G401 (cell line): ENCODE measurements around the gene ITGA11. TPM values are rescaled to one million over a fixed set of nuclear protein-coding genes. Genes with fewer than 3 reads are reported as not detected.

Source experiments
- DNase-seq: peaks from one replicate; pipeline ENCODE4 v3.0.0-alpha.2; 2015; ENCODE audit warnings: low spot score
- in situ Hi-C: cut with HindIII; loops from 2 replicates; pipeline ENCODE4 v1.10.0; 2016; ENCODE audit warnings: low sequenced_read_pairs, mixed read lengths
- total RNA-seq: library from RNA; depleted of rRNA; stranded (reverse); fragments of >200 nt; shearing (Covaris generic); gene quantifications from 2 replicates; pipeline ENCODE4 v1.2.3, GENCODE V29; 2014

ITGA11 gene
- total RNA-seq, 1 experiment from 2014 or later: 11.6 TPM

- no peak for DNase-seq
- in situ Hi-C loops: no loop called here
Measured at GRCh38 chr15:68289057-68289456, 142.9 kb downstream of the ITGA11 start.

GRCh38 chr15:68286256-68286655 lies 145.7 kb downstream of the ITGA11 start:
- in situ Hi-C loops: no loop called here
- no peak for DNase-seq

GRCh38 chr15:68285259-68285980 lies 146.5 kb downstream of the ITGA11 start:
- in situ Hi-C loops: no loop called here
- DNase-seq: no peak

GRCh38 chr15:68284616-68285258 lies 147.2 kb downstream of the ITGA11 start:
- DNase-seq: no peak
- in situ Hi-C loops: no loop called here

GRCh38 chr15:68283401-68283800 lies 148.6 kb downstream of the ITGA11 start:
- in situ Hi-C loops: no loop called here
- DNase-seq: no peak

- no peak for DNase-seq
- in situ Hi-C loops: no loop called here
Measured at GRCh38 chr15:68281008-68281407, 151.0 kb downstream of the ITGA11 start.

- in situ Hi-C loops: no loop called here
- no peak for DNase-seq
Measured at GRCh38 chr15:68279779-68280753, 151.9 kb downstream of the ITGA11 start.

- in situ Hi-C loops: no loop called here
Measured at GRCh38 chr15:68278595-68279405, 153.2 kb downstream of the ITGA11 start.

GRCh38 chr15:68278345-68278594 lies 153.7 kb downstream of the ITGA11 start:
- DNase-seq: no peak
- in situ Hi-C loops: no loop called here

More at GRCh38 chr15:68278595-68279405, 153.2 kb downstream of the ITGA11 start:
- no peak for DNase-seq

GRCh38 chr15:68277603-68278344 lies 154.2 kb downstream of the ITGA11 start, which contains the start of gene FEM1B:
Gene FEM1B (plus strand): TSS chr15:68277745. CDS start chr15:68278418, 673 bp downstream.
- in situ Hi-C loops: no loop called here
- DNase-seq: peak; percentile 94

GRCh38 chr15:68277131-68277602 lies 154.8 kb downstream of the ITGA11 start:
- peak; percentile 78 for DNase-seq
- in situ Hi-C loops: no loop called here

GRCh38 chr15:68276668-68277067 lies 155.3 kb downstream of the ITGA11 start:
- in situ Hi-C loops: no loop called here
- DNase-seq: no peak

- in situ Hi-C loops: no loop called here
- no peak for DNase-seq
Measured at GRCh38 chr15:68275165-68275746, 156.7 kb downstream of the ITGA11 start.

- in situ Hi-C loops: no loop called here
- no peak for DNase-seq
Measured at GRCh38 chr15:68274201-68274848, 157.6 kb downstream of the ITGA11 start.

- in situ Hi-C loops: no loop called here
- no peak for DNase-seq
Measured at GRCh38 chr15:68272721-68273271, 159.2 kb downstream of the ITGA11 start.

- in situ Hi-C loops: no loop called here
- DNase-seq: no peak
Measured at GRCh38 chr15:68271854-68272471, 160.0 kb downstream of the ITGA11 start.

GRCh38 chr15:68268405-68268804 lies 163.6 kb downstream of the ITGA11 start:
- in situ Hi-C loops: no loop called here
- no peak for DNase-seq
